SIG-M5 treated with dmso at 0.1 percent for 504 hours (cell line): Measurements from ENCODE around the gene RASAL2.
"Not testable (repeated sequence)": the region's sequence is repeated elsewhere in the genome, so short reads cannot be mapped to it uniquely, and the experiment has no call there.

Source experiments
- DNase-seq: peaks from one replicate; lab custom pipeline; 2025; ENCODE audit not compliant: unreplicated experiment; lab: John Stamatoyannopoulos, UW

RASAL2 gene

DNA sequence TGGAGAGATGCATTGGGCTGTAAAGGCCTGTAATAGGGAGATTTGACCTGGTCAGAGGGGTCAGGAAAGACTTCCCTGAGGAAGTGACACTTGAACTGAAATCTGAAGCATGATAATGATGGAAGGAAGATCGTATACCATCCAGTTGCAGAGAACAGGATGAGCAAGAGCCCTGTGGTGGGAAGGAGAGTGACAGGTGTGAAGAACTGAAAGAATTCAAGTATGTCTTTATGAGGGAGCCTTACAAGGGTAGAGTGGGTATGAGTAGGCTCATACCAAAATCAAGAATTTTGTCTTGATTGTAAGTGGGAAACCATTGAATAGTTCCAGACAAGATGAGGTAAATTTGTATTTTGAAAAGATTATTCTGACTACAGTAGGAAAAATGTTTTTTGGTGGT, 129.4 kb downstream of the RASAL2 start:
- no peak for DNase-seq

DNA sequence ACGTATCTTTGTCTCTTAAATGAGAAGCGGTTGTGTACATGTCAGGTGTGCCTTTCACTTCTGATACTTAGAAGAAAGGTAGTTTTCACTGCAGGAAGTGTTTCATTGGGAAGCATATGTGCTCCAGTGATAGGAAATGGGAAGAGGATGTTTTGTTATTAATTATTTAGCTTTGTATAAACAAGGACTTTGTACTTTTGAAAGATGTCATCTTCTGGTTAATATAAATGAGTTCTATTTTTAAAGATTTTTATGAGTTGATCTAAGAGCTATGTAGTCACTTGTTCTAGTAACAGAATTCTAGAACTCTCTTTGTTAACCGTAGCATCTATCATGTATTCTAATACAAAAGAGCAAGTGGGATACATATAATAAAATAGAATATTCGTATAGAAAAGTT, 130.5 kb downstream of the RASAL2 start:
- no peak for DNase-seq

DNA sequence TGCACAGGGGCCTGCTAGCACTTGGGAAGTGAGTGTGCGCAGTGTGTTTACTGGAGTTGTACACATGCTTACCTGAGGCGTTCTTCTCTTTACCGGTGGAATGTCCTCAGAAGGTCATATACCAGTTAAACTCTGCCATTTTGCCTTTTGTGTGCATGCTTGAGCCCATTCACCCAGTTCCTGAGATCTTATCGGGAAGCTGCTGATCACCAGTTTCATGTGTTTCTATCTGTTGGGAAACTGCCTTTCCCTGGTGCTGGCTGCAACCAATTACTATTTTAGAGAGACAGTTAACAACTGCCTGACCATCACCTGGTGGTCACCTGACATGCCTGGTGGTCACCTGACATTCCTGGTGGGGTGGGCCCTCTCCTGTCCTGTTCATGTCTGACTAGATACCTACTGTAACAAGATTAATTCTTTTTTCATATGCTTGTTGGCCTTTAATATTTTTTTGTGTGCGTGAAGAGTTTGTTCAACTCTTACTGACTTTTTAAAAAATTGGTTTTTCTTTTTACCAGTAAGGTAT, 137.0 kb downstream of the RASAL2 start:
- DNase-seq, result no peak

DNA sequence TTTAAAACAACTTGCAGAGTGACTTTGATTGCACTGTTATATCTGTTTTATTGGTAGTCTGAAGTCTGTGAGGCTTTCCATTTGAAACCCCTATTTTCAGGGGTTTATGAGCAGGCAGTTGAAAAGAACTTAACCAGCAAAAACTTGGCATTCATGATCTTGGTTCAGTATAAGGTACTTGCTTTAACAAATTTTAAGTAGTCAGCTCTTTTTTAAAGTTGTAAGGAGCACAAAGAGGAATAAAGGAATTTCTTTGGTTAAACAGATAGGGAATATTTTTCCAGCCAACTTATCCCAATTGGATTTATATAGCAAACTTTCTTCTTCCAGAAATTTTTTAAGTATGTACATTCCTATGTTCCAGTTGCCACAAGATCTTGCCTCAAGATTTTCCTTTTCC, 138.2 kb downstream of the RASAL2 start:
- DNase-seq, result no peak

DNA sequence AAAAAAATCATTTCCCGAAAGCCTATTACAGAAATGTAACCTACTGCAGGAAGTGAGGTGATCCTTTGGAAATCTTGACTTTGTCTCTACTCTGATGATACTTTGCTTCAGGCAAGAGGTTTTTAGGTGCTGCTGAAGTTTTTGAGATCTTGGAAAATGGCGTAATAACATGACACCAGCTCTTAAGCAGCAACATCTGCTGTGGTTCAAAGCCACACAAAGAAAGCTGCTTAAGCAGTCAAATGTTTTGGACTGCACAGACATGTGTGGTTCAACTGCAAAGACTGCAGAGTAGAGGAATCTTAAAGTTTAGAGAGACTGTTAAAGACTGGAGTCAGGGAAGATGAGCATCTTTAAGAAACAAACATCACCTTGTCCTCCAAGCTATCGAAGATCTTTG, 139.0 kb downstream of the RASAL2 start:
- no peak for DNase-seq

DNA sequence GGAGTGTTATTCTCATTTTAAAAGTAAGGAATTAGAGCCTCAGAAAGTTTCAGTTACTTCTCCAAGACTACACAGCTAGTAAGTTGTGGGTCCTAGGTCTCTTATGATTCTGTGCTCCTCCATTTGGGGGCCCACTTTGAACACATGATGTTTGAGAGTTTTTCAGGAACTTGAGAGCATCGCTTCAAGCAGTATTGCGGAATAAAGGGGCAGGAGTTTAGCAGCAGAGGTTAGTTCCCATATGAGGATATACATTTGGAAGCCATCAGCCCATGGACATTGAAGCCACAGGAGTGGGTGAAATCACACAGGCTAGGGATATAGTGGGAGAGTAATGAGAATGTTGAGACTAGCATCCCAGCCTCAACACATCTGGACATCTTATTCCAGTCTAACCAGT, 143.2 kb downstream of the RASAL2 start:
- DNase-seq, result peak; percentile 11

DNA sequence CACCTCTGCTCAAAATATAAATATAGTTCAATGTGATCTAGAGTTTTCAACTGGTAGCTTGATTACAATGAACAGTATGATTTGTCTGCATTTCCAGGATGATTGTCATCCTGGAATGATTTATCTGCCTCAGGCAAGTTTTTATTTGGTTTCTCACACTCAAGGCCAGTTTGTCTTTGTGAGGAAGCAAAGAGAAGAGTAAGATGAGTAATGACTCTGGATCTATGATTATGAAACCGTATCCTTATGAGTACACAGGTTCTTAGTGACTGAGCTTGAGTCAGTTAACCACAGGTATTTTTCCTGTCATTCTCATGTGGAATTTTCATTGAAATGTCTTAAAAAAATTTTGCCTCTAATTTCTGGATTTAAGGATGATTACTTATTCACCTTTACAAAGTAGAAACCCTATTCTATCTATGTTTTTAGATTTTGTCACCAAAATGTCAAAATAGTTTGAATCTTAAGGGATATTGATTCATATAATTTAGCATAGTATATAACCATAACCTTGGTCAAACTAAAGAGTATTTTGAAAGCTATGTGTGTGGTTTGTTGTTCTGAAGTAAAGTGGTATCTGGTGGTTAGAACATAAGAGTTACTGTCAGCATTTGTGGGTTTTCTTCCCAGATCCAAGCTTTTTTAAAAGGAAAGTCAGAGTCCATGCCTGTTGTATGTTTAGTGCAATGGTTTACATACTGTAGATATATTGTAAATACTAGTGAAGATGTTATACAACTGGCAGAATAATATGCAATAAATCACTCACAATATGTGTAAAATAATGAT, 145.0 kb downstream of the RASAL2 start:
- peak; percentile 52 for DNase-seq

DNA sequence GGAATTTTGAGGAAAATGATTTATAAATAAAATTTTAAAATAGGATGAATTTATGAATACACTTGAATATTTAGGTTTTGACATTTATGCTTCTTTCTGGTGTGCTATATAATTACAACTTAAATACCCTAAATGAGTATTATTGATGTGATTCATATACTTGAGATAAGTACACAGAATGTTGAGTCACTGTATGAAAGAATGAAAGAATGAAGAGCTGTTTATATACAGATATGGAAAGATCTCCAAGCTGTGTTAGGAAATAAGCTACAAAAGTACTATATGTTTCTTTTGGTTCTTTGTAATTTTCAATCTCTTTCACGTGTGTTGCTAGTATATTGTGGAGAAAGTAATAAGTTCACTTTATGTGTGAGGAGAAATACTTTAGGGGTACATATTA, 147.2 kb downstream of the RASAL2 start:
- no peak for DNase-seq

DNA sequence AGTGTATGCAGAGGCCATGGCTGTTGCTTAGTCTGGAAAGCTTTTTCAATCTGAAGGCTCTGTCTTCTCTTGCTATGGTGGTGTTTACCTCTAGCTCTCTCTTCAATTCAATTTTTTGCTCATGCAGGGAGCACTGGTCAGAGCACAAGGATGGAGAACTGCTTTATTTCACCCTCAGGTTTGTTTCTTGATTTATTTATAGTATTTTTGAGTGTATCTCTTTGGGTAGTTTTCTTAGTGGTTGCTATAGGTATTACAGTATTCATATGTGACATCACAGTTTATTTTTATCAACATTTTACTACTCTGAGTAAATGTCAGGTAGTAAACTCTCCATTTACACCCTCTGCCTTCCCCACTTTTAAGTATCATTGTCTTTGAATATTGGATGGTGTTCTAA, 147.9 kb downstream of the RASAL2 start:
- DNase-seq, result no peak

DNA sequence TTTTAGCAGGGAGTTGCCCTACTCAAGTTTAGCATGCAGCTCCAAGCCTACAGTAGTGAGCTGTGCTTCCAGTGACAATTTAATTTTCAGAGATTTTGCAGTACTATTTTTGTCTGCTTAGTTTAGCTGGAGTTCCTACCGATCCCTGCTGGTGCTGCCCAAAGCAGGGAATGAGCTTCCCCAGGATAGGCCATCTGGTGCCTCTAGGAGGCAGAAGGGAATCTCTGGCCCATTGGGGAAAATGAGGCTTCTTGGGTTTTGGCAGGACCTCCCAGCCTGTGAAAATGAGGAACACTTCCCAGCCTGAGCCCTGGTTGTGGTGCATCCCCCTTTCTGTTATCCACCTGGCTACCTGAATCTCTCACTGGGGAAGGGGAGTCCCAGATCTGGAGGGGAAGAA, 149.2 kb downstream of the RASAL2 start:
- no peak for DNase-seq

DNA sequence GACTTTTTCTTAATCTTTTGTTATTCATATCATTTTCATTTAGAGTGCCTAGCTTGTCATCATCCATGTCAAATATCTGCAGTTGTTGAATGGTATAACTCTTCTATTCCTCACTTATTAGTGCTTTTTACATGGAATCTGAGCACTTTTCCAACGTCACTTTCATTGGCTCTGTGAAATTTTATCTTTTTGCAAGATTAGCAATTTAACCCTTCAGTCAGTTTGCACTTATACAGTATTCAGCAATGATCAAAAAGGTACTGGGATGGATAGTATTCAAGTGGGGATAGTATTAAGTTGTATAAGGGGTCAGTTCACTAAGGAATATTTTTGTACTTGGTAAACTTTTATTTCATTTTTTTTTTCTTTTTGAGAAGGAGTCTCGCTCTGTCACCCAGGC, 150.0 kb downstream of the RASAL2 start:
- no peak for DNase-seq

DNA sequence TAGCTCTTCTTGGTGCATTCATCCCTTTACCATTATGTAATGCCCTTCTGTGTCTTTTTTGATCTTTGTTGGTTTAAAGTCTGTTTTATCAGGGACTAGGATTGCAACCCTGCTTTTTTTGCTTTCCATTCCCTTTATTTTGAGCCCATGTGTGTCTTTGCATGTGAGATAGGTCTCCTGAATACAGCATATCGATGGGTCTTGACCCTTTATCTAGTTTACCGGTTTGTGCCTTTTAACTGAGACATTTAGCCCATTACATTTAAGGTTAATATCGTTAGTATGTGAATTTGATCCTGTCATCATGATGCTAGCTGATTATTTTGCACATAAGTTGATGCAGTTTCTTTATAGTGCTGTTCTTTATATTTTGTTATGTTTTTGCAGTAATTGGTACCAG, 154.4 kb downstream of the RASAL2 start:
- not testable (repeated sequence) for DNase-seq

DNA sequence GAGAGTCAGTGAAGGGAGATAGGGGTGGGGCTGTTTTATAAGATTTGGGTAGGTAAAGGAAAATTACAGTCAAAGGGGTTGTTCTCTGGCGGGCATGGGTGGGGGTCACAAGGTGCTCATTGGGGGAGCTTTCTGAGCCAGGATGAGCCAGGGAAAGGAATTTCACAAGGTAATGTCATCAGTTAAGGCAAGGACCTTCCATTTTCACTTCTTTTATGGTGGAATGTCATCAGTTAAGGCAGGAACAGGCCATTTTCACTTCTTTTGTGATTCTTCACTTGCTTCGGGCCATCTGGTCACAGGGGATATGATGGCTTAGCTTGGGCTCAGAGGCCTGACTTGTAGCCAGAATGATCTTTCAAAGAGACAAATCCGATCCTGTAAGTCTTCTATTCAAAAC, 159.7 kb downstream of the RASAL2 start:
- not testable (repeated sequence) for DNase-seq

DNA sequence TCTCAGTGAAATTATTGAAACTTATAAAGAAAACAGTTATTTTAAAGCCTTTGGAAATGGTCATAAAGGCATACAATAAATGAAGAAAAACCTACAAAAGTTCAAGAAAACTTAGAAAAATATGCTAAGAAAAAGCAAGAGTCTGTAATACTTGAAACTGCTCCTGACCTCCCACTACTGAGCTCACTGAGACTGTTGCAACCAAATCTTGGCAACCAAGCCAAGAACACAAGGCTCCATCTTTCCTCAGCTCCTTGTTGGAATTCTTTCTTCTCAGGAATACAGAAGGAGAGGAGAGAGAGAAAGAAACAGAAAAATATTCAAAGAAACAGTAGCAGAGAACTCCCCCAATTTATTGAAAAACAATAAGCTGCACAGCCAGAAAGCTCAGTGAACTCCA, 160.5 kb downstream of the RASAL2 start:
- DNase-seq, result no peak

DNA sequence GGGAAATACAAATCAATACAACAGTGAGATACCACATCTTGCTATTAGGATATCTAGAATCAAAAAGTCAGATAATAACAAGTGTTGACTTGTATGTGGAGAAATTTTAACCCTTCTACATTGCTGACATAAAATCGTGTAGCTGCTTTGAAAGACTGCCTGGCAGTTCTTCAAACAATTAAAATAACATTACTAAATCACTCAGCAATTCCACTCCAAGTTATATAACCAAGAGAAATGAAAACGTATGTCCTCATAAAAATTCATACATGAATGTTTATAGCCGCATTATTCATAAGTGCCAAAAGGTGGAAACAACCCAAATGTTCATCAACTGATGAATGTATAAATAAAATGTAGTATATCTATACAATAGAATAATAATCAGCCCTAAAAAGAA, 164.6 kb downstream of the RASAL2 start:
- DNase-seq, result no peak

DNA sequence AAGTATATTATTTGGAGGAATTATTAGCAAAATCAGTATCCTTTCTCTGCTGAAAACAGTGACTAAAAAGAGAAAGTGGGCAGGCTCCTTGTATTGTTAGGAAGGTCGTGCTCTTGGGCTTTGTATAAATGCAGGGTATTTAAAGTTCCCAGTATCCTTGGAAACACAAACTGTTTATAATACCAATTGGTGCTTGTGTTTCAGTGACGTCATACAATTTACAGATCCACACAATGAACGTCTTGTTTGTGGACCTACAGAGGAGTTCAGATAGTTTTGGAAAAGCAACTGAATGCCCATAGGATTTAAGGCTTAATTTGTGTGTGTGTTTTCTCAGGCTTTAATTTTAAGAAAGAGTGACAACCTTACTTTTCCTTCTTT, 168.2 kb downstream of the RASAL2 start:
- DNase-seq, result no peak

DNA sequence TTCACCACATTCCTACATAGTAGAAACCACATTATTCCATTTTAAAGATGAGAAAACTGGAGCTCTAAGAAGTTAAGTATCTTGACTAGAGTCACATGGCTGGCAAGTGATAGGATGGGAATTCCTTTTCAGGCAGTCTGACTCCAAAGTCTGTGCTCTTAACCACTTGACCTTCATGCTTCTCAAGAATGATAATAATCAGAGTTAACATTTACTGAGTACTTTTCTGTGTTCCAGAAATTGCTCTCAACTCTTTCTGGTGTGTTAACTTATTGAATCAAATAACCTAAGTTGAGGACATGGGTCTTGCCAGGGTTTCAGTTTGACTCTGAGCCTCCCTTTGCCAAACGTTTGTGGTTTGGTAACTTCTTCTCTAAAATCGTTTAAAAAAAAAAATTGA, 169.4 kb downstream of the RASAL2 start:
- DNase-seq, result no peak

DNA sequence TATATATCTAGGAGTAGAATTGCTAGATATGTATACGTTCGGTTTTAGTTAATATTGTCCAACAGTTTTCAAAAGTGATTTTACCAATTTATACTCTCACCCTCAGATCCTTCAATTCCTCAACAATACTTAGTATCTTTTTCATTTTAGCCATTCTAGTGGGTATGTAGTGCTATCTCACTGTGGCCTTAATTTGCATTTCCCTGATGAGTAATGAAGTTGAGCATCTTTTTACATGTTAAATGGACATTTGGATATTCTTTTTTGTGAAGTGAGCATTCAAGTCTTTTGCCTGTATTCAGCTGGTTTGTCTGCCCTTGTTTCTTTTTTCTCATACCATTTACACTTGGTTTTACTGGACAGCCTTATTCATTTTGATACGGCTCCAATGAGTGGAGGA, 172.2 kb downstream of the RASAL2 start:
- no peak for DNase-seq

DNA sequence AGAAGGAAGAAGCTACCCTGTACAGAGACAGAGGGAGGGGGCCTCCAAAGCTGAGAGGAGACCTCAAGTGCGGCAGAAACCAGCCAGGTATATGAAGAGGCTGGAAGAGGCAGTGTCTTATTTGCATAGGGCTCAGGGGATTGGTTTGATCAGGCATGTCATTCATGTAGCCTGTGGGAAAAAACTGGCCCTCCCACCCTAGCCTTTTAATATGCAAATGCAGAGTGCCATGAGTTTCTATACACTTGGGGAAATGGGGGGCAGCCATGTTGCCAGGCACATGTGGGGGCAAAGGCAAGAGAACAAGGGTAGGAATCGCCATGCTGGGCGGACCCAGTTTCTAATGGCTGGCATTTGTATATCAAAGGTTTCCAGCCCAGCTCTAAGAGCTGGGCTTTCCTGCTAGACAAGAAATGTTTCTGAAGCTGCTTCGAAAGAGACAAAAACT, 172.7 kb downstream of the RASAL2 start:
- no peak for DNase-seq

DNA sequence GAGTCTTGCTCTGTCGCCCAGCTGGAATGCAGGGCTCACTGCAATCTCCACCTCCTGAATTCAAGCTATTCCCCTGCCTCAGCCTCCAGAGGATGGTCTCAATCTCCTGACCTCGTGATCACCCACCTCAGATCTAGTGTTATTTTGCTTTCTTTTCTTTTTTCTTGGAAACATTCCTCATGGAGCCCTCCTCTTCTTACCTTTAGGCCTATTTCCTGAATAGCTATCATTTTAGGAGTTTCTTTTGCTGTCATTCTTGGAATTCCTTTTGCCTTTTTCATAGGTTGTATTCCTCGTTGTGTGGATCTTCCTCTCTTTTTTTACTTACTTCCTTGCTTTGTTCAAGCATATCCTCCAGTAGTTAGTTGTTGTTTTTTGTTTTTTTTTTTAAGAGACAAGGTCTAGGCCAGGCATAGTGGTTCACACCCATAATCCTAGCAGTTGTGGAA, 173.8 kb downstream of the RASAL2 start:
- DNase-seq, result no peak

DNA sequence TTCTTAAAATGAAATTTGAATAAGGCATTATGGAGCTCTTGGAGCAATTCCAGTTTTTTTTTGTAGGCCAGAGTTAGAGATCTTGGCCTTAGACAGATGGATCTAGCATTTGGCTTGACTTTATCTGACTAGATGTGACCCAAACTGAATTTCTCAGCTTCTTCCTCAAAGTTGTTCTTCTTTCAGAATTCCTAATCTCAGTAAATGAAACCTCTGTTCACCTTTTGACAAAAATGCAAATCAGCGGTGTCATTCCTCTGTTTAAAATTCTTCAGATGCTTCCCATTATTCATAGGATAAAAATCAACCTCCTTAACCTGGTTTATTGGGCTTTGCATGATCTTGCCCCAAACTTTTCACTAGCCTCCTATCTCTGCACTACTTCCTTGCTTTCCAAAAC, 177.6 kb downstream of the RASAL2 start:
- no peak for DNase-seq

DNA sequence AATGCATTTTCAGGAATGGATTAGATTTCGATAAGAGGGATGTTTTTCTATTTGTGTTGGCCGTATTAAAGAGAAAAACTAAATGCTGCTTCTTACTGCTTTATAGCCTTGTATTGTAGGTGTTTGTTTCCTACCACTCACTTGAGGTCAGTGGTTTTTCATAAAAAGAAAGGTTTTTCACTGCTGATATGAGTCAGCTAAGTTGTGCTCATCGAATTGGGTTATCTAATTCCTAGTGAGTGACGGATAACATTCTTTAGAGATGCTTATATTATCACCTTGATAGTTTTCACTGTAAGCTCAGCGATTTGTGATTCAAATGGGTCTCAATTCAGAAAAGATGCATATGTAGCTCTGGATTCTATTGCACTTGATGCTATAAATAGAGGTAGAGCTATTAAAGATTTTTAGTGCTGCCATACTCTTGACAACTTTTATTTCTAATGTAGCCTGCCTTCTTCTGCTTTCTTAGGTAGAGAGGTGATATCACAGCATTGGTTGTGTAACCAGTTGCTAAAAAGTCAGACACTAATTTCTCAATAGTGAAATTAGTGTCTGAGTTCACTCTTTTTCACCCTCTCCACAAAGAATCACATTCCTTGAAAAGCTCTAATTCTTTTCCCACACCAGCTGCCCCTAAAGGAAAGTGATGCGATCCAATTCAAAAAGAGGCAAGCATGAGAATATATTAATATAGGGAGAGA, 180.0 kb downstream of the RASAL2 start:
- DNase-seq, result no peak
